Heart left ventricle (tissue), 13 donors: ENCODE data around the gene GRM1.

Experiments
- CTCF ChIP-seq, 12 donors: fragments of 200-600 bp; sonication (generic) in 4 of 12; IDR thresholded peaks; one replicate each; pipeline versions ENCODE4 v1.5.0 to v1.8.0; 2018 to 2022; ENCODE audit warnings: antibody characterized with exemption in 12 of 12, mild to moderate bottlenecking in 5 of 12
- POLR2A ChIP-seq, 2 donors: fragments of 450-650 bp; IDR thresholded peaks; one replicate each; pipeline ENCODE4 v1.6.1; 2017; ENCODE audit warnings: antibody characterized with exemption in 2 of 2, mild to moderate bottlenecking in 2 of 2, moderate library complexity in 2 of 2
- donor health status: ischemic (EF 13 %, LVEDD 7.1; RV severe dilation, severe dysfunction).
- donor health status: DM: no; HTN: yes; CAD: no.
- donor health status: DM: no; HTN: no; CAD: no.
- donor health status: ischemic (EF 25% LVEDD 6.9; RV normal size, moderate dysfunction).
- donor health status: ischemic (EF 25% LVEDD 5.7; RV mildly dilated, moderate dysfunction).
- donor health status: ischemic (EF 35%, LVEDD 5.7; RV mildly dilated, moderate dysfunction).
- donor health status: nonischemic (EF 11% LVEDD 7.7; RV severe dilation, severe dysfunction).
- donor health status: DM: yes; HTN: yes; CAD: no.
- donor health status: PGD.
- donor health status: ischemic (EF 29% LVEDD 5.4; RV normal size, mild dysfunction).
- donor health status: nonischemic (EF 23%, LVEDD 6.1; RV moderate dilation, normal function).

GRCh38 chr6:146337376-146337775 is 308.5 kb downstream of the GRM1 start:
- TF ChIP-seq CTCF (IDR thresholded peaks at IDR 0.05) = no peak
- no peak for TF ChIP-seq POLR2A (IDR thresholded peaks at IDR 0.05)
